ENCODE data around the gene PDZD4.

GRCh38 chrX:153824348-153824747, 6.0 kb downstream of the PDZD4 start:
- no peak for TF ChIP-seq POLR2A (IDR thresholded peaks at IDR 0.05)
- TF ChIP-seq EP300 (IDR thresholded peaks at IDR 0.05) = no peak
- no peak for TF ChIP-seq POLR2AphosphoS5 (IDR thresholded peaks at IDR 0.05)

All from stomach (tissue), 4 donors.